ENCODE data around the gene TMEM123.

The TMEM123 gene

GRCh38 chr11:102419181-102419580, 33.4 kb downstream of the TMEM123 start:
- H3K27me3 ChIP-seq (ENCODE audit: insufficient read depth, low read depth) = no peaks in the 10 kb centered on the region
- peaks cover 91% of the 10 kb centered on the region for H3K4me1 ChIP-seq (ENCODE audit: low read depth, poor library complexity, severe bottlenecking)
- no peaks in the 10 kb centered on the region for H4K20me1 ChIP-seq (ENCODE audit: insufficient read depth)
- peak overlapping the region; percentile 88; the same call in 1 of the 2 replicates for H3K27ac ChIP-seq
- H3K9ac ChIP-seq = no peak overlapping the region
- no peak overlapping the region for H2AFZ ChIP-seq (ENCODE audit: low read depth)
- H3K4me2 ChIP-seq = no peak overlapping the region
- TF ChIP-seq CTCF (conservative IDR thresholded peaks at IDR 0.05; ENCODE audit: low read depth, low read length) = no peak
- H3K79me2 ChIP-seq (ENCODE audit: insufficient read depth, low read depth) = peaks cover 78% of the 10 kb centered on the region
- no peaks in the 10 kb centered on the region for H3K36me3 ChIP-seq (ENCODE audit: insufficient read depth)
- H3K4me3 ChIP-seq (IDR thresholded peaks at IDR 0.05; ENCODE audit: insufficient read depth, low read depth, low read length) = no peak overlapping the region

- no peak for TF ChIP-seq CTCF (conservative IDR thresholded peaks at IDR 0.05; ENCODE audit: low read depth, low read length)
- Histone ChIP-seq H3K27ac (no peak overlapping the region; the same call in 1 of the 2 replicates), H4K20me1 (ENCODE audit: insufficient read depth) (no peaks in the 10 kb centered on the region), H3K79me2 (ENCODE audit: insufficient read depth, low read depth) (peaks cover 87% of the 10 kb centered on the region), H3K4me1 (ENCODE audit: low read depth, poor library complexity, severe bottlenecking) (peaks cover 69% of the 10 kb centered on the region), H3K4me3 (IDR thresholded peaks at IDR 0.05; ENCODE audit: insufficient read depth, low read depth, low read length) (no peak overlapping the region), H2AFZ (ENCODE audit: low read depth) (no peak overlapping the region), H3K36me3 (ENCODE audit: insufficient read depth) (no peaks in the 10 kb centered on the region), H3K4me2 (no peak overlapping the region), H3K9ac (no peak overlapping the region), H3K27me3 (ENCODE audit: insufficient read depth, low read depth) (no peaks in the 10 kb centered on the region)
Measured at GRCh38 chr11:102416976-102417375, 35.6 kb downstream of the TMEM123 start.

GRCh38 chr11:102415304-102415916, 37.2 kb downstream of the TMEM123 start:
- H3K9ac ChIP-seq = no peak overlapping the region
- no peaks in the 10 kb centered on the region for H4K20me1 ChIP-seq (ENCODE audit: insufficient read depth)

GRCh38 chr11:102414559-102414958, 38.0 kb downstream of the TMEM123 start:
- no peak overlapping the region for H3K4me2 ChIP-seq
- no peak overlapping the region for H3K9ac ChIP-seq
- H2AFZ ChIP-seq (ENCODE audit: low read depth) = no peak overlapping the region
- no peak overlapping the region for H3K4me3 ChIP-seq (IDR thresholded peaks at IDR 0.05; ENCODE audit: insufficient read depth, low read depth, low read length)
- H3K79me2 ChIP-seq (ENCODE audit: insufficient read depth, low read depth) = peaks cover 77% of the 10 kb centered on the region
- no peaks in the 10 kb centered on the region for H3K27me3 ChIP-seq (ENCODE audit: insufficient read depth, low read depth)
- no peaks in the 10 kb centered on the region for H4K20me1 ChIP-seq (ENCODE audit: insufficient read depth)
- TF ChIP-seq CTCF (conservative IDR thresholded peaks at IDR 0.05; ENCODE audit: low read depth, low read length) = no peak
- no peaks in the 10 kb centered on the region for H3K36me3 ChIP-seq (ENCODE audit: insufficient read depth)
- H3K27ac ChIP-seq = no peak overlapping the region
- H3K4me1 ChIP-seq (ENCODE audit: low read depth, poor library complexity, severe bottlenecking) = peaks cover 45% of the 10 kb centered on the region

More at GRCh38 chr11:102415304-102415916, 37.2 kb downstream of the TMEM123 start:
- Histone ChIP-seq H3K36me3 (ENCODE audit: insufficient read depth) (no peaks in the 10 kb centered on the region), H3K4me3 (IDR thresholded peaks at IDR 0.05; ENCODE audit: insufficient read depth, low read depth, low read length) (no peak overlapping the region), H3K27me3 (ENCODE audit: insufficient read depth, low read depth) (no peaks in the 10 kb centered on the region), H3K4me1 (ENCODE audit: low read depth, poor library complexity, severe bottlenecking) (peaks cover 53% of the 10 kb centered on the region), H3K79me2 (ENCODE audit: insufficient read depth, low read depth) (peaks cover 85% of the 10 kb centered on the region), H3K4me2 (no peak overlapping the region), H2AFZ (ENCODE audit: low read depth) (no peak overlapping the region), H3K27ac (no peak overlapping the region)
- no peak for TF ChIP-seq CTCF (conservative IDR thresholded peaks at IDR 0.05; ENCODE audit: low read depth, low read length)
